ENCODE data around the gene ZMIZ1. TPM values are rescaled to one million over a fixed set of nuclear protein-coding genes. Genes with fewer than 3 reads are reported as not detected.

Gene ZMIZ1
- total RNA-seq, 1 experiment from 2014 or later = 42.3 TPM

GRCh38 chr10:79054203-79055099, 14.3 kb upstream of the ZMIZ1 start:
- DNase-seq = peak in 1 of 2 experiments; percentile 43
- POLR2A ChIA-PET = no interaction called here
- no TSS peak for BruUV-seq (replicated peaks)
- no peak overlapping the region for H3K27ac Mint-ChIP-seq (ENCODE audit: unreplicated experiment)
- no peaks in the 10 kb centered on the region for H3K27me3 Mint-ChIP-seq (ENCODE audit: insufficient read depth, unreplicated experiment)
- H3K36me3 Mint-ChIP-seq (ENCODE audit: insufficient read depth, unreplicated experiment) = peaks cover 6% of the 10 kb centered on the region
- intact Hi-C loops (cut with micrococcal nuclease; ENCODE audit: unreplicated experiment) = loop anchor here (10.0 kb wide), 1 partner anchor 1010 kb away; no protein-coding TSS in a partner anchor
- no peaks in the 10 kb centered on the region for H3K27me3 ChIP-seq (replicated peaks; ENCODE audit: control insufficient read depth, insufficient read depth, low read length)
- no peak for TF ChIP-seq CTCF (IDR thresholded peaks at IDR 0.05; ENCODE audit: insufficient read depth in 1 of 2, low read depth in 1 of 2, low read length in 1 of 2, severe bottlenecking in 1 of 2, unreplicated experiment in 1 of 2)
- CTCF ChIA-PET = no interaction called here
- H3K9me3 ChIP-seq = no peaks in the 10 kb centered on the region
- H3K36me3 ChIP-seq (ENCODE audit: control insufficient read depth, insufficient read depth, low read length) = no peaks in the 10 kb centered on the region
- no peak overlapping the region for H3K4me3 ChIP-seq (ENCODE audit: low read depth, low read length)
- no peak overlapping the region for H3K4me3 Mint-ChIP-seq (ENCODE audit: unreplicated experiment)
- peaks cover 65% of the 10 kb centered on the region for H3K4me1 ChIP-seq
- H3K4me1 Mint-ChIP-seq (ENCODE audit: low read depth, unreplicated experiment) = peaks cover 28% of the 10 kb centered on the region
- no peaks in the 10 kb centered on the region for H3K9me3 Mint-ChIP-seq (ENCODE audit: unreplicated experiment)

GRCh38 chr10:79055100-79055782, 13.5 kb upstream of the ZMIZ1 start:
- no peak for DNase-seq
- Mint-ChIP-seq H3K4me3 (ENCODE audit: unreplicated experiment) (no peak overlapping the region), H3K4me1 (ENCODE audit: low read depth, unreplicated experiment) (peaks cover 36% of the 10 kb centered on the region), H3K27ac (ENCODE audit: unreplicated experiment) (no peak overlapping the region), H3K9me3 (ENCODE audit: unreplicated experiment) (no peaks in the 10 kb centered on the region), H3K36me3 (ENCODE audit: insufficient read depth, unreplicated experiment) (peaks cover 6% of the 10 kb centered on the region), H3K27me3 (ENCODE audit: insufficient read depth, unreplicated experiment) (no peaks in the 10 kb centered on the region)
- intact Hi-C loops (cut with micrococcal nuclease; ENCODE audit: unreplicated experiment) = loop anchor here (10.0 kb wide), 1 partner anchor 1010 kb away; no protein-coding TSS in a partner anchor
- Histone ChIP-seq H3K4me1 (peaks cover 66% of the 10 kb centered on the region), H3K27me3 (replicated peaks; ENCODE audit: control insufficient read depth, insufficient read depth, low read length) (no peaks in the 10 kb centered on the region), H3K36me3 (ENCODE audit: control insufficient read depth, insufficient read depth, low read length) (no peaks in the 10 kb centered on the region), H3K9me3 (no peaks in the 10 kb centered on the region), H3K4me3 (ENCODE audit: low read depth, low read length) (no peak overlapping the region)
- CTCF ChIA-PET = no interaction called here
- POLR2A ChIA-PET = no interaction called here
- no TSS peak for BruUV-seq (replicated peaks)
- no peak for TF ChIP-seq CTCF (IDR thresholded peaks at IDR 0.05; ENCODE audit: insufficient read depth in 1 of 2, low read depth in 1 of 2, low read length in 1 of 2, severe bottlenecking in 1 of 2, unreplicated experiment in 1 of 2)

- H3K4me3 Mint-ChIP-seq (ENCODE audit: unreplicated experiment) = no peak overlapping the region
- POLR2A ChIA-PET = no interaction called here
- H3K4me1 Mint-ChIP-seq (ENCODE audit: low read depth, unreplicated experiment) = peaks cover 43% of the 10 kb centered on the region
- H3K27ac Mint-ChIP-seq (ENCODE audit: unreplicated experiment) = no peak overlapping the region
- CTCF ChIA-PET = no interaction called here
- Histone ChIP-seq H3K4me1 (peaks cover 66% of the 10 kb centered on the region), H3K4me3 (ENCODE audit: low read depth, low read length) (no peak overlapping the region), H3K36me3 (ENCODE audit: control insufficient read depth, insufficient read depth, low read length) (no peaks in the 10 kb centered on the region), H3K27me3 (replicated peaks; ENCODE audit: control insufficient read depth, insufficient read depth, low read length) (no peaks in the 10 kb centered on the region), H3K9me3 (no peaks in the 10 kb centered on the region)
- intact Hi-C loops (cut with micrococcal nuclease; ENCODE audit: unreplicated experiment) = loop anchor here (10.0 kb wide), 1 partner anchor 1011 kb away; no protein-coding TSS in a partner anchor
- BruUV-seq (replicated peaks) = no TSS peak
- no peaks in the 10 kb centered on the region for H3K27me3 Mint-ChIP-seq (ENCODE audit: insufficient read depth, unreplicated experiment)
- H3K36me3 Mint-ChIP-seq (ENCODE audit: insufficient read depth, unreplicated experiment) = peaks cover 6% of the 10 kb centered on the region
- peak in 1 of 2 experiments; percentile 6 for DNase-seq
- H3K9me3 Mint-ChIP-seq (ENCODE audit: unreplicated experiment) = no peaks in the 10 kb centered on the region
- no peak for TF ChIP-seq CTCF (IDR thresholded peaks at IDR 0.05; ENCODE audit: insufficient read depth in 1 of 2, low read depth in 1 of 2, low read length in 1 of 2, severe bottlenecking in 1 of 2, unreplicated experiment in 1 of 2)
Measured at GRCh38 chr10:79055892-79056291, 12.9 kb upstream of the ZMIZ1 start.

All from Caco-2 (cell line).